ENCODE data around the gene H1-8. TPM values are rescaled to one million over a fixed set of nuclear protein-coding genes. Genes with fewer than 3 reads are reported as not detected.

H1-8 gene
- total RNA-seq, 5 donors from 2014 or later (not counting 1 experiment from before 2014, with no cell fraction given): not detected

DNA sequence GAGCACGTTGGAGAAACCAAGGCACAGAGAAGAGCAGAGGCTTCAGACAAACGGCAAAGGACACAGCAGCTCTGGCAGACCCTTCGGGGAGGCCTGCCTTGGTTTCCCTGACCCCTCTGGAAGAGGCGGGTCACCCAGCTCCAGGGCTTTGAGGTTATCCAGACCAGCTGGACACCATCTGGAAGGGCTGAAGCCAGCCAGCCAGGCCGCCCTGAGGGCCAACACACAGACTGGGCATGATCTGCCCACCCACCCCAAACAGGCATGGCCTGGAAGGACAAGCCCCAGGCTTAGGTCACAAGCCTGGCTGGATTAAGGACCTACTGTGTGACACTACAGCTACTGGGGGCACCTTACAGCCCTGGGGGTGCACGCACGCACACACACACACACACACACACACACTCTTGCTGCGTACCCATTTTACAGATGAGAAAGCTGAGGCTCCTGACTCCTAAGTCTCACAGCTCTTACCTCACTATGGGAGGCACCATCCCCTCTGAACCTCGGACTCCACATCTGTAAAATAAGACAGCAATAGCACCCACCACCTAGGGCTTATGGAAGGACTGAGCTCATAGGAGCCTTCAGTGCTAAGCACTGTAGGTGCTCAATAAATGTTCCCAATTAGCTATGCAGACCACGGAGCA is 52.7 kb downstream of the H1-8 start:
- Histone ChIP-seq H3K9me3 (no peaks in the 10 kb centered on the region), H3K4me1 (ENCODE audit: control insufficient read depth in 1 of 2, extremely low read depth in 1 of 2, insufficient read depth in 2 of 2, low read length in 2 of 2) (peaks cover 17 to 71% of the 10 kb centered on the region in 2 experiments), H3K27ac (ENCODE audit: low read length) (no peak overlapping the region), H3K27me3 (replicated peaks in 1 of 2; ENCODE audit: control insufficient read depth in 2 of 2, extremely low read depth in 1 of 2, insufficient read depth in 2 of 2, low read length in 1 of 2) (peaks cover 0 to 27% of the 10 kb centered on the region in 2 experiments), H3K36me3 (ENCODE audit: control insufficient read depth in 2 of 2, extremely low read depth in 1 of 2, insufficient read depth in 1 of 2, low read length in 1 of 2) (no peaks in the 10 kb centered on the region), H3K4me3 (ENCODE audit: control insufficient read depth in 1 of 2, extremely low read depth in 1 of 2, low read length in 1 of 2) (no peak overlapping the region)
- DNase-seq: no peak
- Mint-ChIP-seq H3K9me3 (no peaks in the 10 kb centered on the region), H3K36me3 (no peaks in the 10 kb centered on the region), H3K27ac (no peak overlapping the region), H3K27me3 (no peaks in the 10 kb centered on the region), H3K4me1 (peaks cover 22 to 60% (median 40%) of the 10 kb centered on the region in 3 donors), H3K4me3 (no peak overlapping the region)
- CTCF ChIA-PET: interaction anchor here in 1 of 2 donors (0.5 to 1.1 kb wide), 2 partner anchors 38 to 214 kb away, joined by 3 read pairs; no protein-coding TSS in a partner anchor
- POLR2A ChIA-PET: no interaction called here
- 82% methylated on average over 10 of the region's 10 CpGs for WGBS (ENCODE audit: insufficient coverage)
- no peak for ATAC-seq (replicated peaks in 1 of 4)

DNA sequence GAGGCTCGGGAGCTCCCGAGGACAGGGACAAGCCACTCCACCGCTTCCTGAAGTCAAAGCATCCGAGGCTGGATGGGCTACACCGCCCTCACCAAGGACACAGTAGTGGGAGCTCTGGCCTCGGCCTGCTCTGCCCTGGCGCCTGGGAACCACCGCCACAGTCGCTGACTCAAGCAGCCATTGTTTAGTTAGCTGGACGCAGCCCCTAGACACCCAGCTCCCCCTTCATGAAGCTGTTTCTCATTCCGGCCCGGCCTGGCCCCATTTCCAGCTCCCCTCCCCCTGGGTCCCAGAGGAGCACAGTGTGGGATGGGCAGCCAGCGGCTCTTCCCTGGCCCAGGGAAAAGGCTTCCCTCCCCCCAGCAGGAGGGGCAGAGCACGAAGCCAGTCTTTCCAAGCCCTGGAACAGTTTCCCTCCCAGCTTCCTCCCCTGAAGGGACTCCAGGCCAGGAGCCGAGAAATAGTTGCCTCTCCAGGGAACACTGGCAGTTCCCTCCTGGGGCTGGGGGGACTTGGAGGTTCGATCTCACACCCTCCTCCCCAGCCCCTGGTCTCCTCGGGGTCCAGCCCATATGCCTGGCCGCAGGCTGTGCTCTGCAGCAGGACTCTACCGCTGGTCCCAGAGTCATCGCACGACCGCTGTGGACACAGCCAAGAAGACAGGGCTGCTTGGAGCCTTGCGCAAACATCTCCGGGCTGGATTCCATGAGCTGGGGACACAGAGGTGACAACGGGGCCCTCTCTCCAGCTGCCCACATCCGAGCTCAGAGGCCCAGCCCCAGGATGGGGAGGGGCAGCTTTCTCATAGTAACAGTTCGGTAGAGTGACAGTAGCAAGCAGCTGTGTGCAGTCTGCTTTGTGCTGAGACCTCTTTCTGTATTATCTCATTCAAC is 53.5 kb downstream of the H1-8 start:
- ATAC-seq (replicated peaks in 1 of 4) (peak in 1 of 4 experiments; percentile 52), DNase-seq (peak in 1 of 35 experiments; percentile 23)
- WGBS (ENCODE audit: insufficient coverage): 92% methylated on average over 22 of the region's 27 CpGs
- ChIA-PET POLR2A (no interaction called here), CTCF (interaction anchor here in 1 of 2 donors (0.5 to 1.1 kb wide), 2 partner anchors 38 to 215 kb away, joined by 3 read pairs; no protein-coding TSS in a partner anchor)
- Histone ChIP-seq H3K4me3 (ENCODE audit: control insufficient read depth in 1 of 2, extremely low read depth in 1 of 2, low read length in 1 of 2) (no peak overlapping the region), H3K4me1 (ENCODE audit: control insufficient read depth in 1 of 2, extremely low read depth in 1 of 2, insufficient read depth in 2 of 2, low read length in 2 of 2) (peaks cover 17 to 71% of the 10 kb centered on the region in 2 experiments), H3K9me3 (no peaks in the 10 kb centered on the region), H3K27me3 (replicated peaks in 1 of 2; ENCODE audit: control insufficient read depth in 2 of 2, extremely low read depth in 1 of 2, insufficient read depth in 2 of 2, low read length in 1 of 2) (peaks cover 0 to 27% of the 10 kb centered on the region in 2 experiments), H3K27ac (ENCODE audit: low read length) (no peak overlapping the region), H3K36me3 (ENCODE audit: control insufficient read depth in 2 of 2, extremely low read depth in 1 of 2, insufficient read depth in 1 of 2, low read length in 1 of 2) (no peaks in the 10 kb centered on the region)
- H3K4me1 Mint-ChIP-seq: peaks cover 22 to 60% (median 44%) of the 10 kb centered on the region in 3 donors
- no peak overlapping the region for H3K27ac Mint-ChIP-seq
- H3K36me3 Mint-ChIP-seq: no peaks in the 10 kb centered on the region
- no peaks in the 10 kb centered on the region for H3K27me3 Mint-ChIP-seq
- no peak overlapping the region for H3K4me3 Mint-ChIP-seq
- no peaks in the 10 kb centered on the region for H3K9me3 Mint-ChIP-seq

DNA sequence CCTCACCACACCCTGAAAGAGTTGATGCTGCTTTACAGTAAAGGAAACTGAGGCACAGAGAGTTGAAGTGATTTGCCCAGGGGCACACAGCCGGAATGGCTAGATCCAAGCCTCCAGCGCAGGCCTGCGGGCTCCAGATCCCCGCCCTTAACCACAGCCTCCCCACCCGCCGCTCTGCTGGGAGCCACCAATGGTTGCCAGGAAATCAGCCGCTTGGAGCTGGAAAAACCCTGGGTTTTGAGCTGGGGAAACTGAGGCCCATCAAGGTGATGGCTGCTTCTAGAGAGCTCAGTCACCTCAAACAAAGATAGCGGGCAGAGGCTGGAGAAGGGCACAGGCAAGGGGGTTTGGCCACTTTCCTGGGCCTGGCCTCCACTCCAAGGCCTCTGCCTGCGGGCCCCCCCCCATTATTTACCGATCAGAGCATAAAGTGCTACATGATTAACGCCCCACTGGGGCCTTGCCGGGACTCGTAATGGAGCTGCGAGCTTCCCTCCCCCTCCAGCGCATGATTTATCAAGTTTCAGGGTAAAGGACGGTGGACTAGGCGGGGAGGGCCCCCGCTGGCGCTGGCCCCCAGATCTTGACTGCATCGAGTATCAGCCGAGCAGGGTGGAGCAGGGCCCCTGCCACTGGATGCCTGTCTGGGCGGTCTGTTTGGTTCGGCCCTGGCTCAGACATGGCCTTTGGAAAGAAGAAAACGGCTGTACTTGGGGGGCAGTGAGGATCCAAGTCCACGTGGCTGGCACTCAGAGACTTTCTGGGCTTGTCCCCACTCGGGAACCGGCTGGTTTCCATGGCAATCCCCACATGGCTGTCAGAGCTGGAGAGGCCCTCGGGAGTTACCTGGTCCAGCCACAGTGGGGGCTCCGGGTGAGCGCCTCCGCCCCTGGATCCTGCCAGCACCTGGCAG is 54.4 kb downstream of the H1-8 start:
- WGBS (ENCODE audit: insufficient coverage): 84% methylated on average over 27 of the region's 31 CpGs
- Mint-ChIP-seq H3K9me3 (no peaks in the 10 kb centered on the region), H3K27ac (no peak overlapping the region), H3K4me3 (no peak overlapping the region), H3K27me3 (no peaks in the 10 kb centered on the region), H3K4me1 (peaks cover 17 to 58% (median 48%) of the 10 kb centered on the region in 3 donors), H3K36me3 (no peaks in the 10 kb centered on the region)
- Histone ChIP-seq H3K27ac (ENCODE audit: low read length) (no peak overlapping the region), H3K4me1 (ENCODE audit: control insufficient read depth in 1 of 2, extremely low read depth in 1 of 2, insufficient read depth in 2 of 2, low read length in 2 of 2) (peaks cover 17 to 67% of the 10 kb centered on the region in 2 experiments), H3K4me3 (ENCODE audit: control insufficient read depth in 1 of 2, extremely low read depth in 1 of 2, low read length in 1 of 2) (no peak overlapping the region), H3K36me3 (ENCODE audit: control insufficient read depth in 2 of 2, extremely low read depth in 1 of 2, insufficient read depth in 1 of 2, low read length in 1 of 2) (no peaks in the 10 kb centered on the region), H3K27me3 (replicated peaks in 1 of 2; ENCODE audit: control insufficient read depth in 2 of 2, extremely low read depth in 1 of 2, insufficient read depth in 2 of 2, low read length in 1 of 2) (peaks cover 0 to 27% of the 10 kb centered on the region in 2 experiments), H3K9me3 (no peaks in the 10 kb centered on the region)
- DNase-seq: no peak
- ATAC-seq (replicated peaks in 1 of 4): no peak
- ChIA-PET CTCF (no interaction called here), POLR2A (no interaction called here)

DNA sequence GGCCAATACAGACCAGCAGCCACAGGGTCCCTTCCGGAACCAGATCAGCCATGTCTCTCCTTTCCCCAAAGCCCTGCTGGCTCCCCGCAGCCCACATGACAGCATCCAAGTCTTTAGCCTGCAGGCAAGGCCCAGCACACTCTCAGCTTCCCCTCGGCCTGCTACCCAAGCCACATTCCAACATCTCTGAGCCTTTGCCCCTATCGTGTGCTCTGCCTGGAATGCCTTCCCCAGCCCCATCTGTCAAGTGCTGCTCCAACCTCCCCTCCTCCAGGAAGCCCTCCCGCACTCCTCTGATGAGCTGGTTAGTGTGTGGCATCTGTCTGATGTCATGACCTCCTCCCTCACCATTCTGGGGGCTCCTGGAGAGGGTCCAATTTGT is 55.0 kb downstream of the H1-8 start:
- Mint-ChIP-seq H3K27ac (peak overlapping the region in 1 of 2 donors; percentile 11), H3K9me3 (no peaks in the 10 kb centered on the region), H3K36me3 (no peaks in the 10 kb centered on the region), H3K4me3 (no peak overlapping the region), H3K27me3 (no peaks in the 10 kb centered on the region), H3K4me1 (peaks cover 16 to 59% (median 45%) of the 10 kb centered on the region in 3 donors)
- no peaks in the 10 kb centered on the region for H3K9me3 ChIP-seq
- ChIA-PET POLR2A (no interaction called here), CTCF (no interaction called here)
- H3K36me3 ChIP-seq (ENCODE audit: control insufficient read depth in 2 of 2, extremely low read depth in 1 of 2, insufficient read depth in 1 of 2, low read length in 1 of 2): no peaks in the 10 kb centered on the region
- DNase-seq (no peak), ATAC-seq (replicated peaks in 1 of 4) (no peak)
- H3K27ac ChIP-seq (ENCODE audit: low read length): no peak overlapping the region
- peaks cover 0 to 26% of the 10 kb centered on the region in 2 experiments for H3K27me3 ChIP-seq (replicated peaks in 1 of 2; ENCODE audit: control insufficient read depth in 2 of 2, extremely low read depth in 1 of 2, insufficient read depth in 2 of 2, low read length in 1 of 2)
- H3K4me1 ChIP-seq (ENCODE audit: control insufficient read depth in 1 of 2, extremely low read depth in 1 of 2, insufficient read depth in 2 of 2, low read length in 2 of 2): peaks cover 14 to 60% of the 10 kb centered on the region in 2 experiments
- 91% methylated on average over 5 of the region's 5 CpGs for WGBS (ENCODE audit: insufficient coverage)
- no peak overlapping the region for H3K4me3 ChIP-seq (ENCODE audit: control insufficient read depth in 1 of 2, extremely low read depth in 1 of 2, low read length in 1 of 2)

DNA sequence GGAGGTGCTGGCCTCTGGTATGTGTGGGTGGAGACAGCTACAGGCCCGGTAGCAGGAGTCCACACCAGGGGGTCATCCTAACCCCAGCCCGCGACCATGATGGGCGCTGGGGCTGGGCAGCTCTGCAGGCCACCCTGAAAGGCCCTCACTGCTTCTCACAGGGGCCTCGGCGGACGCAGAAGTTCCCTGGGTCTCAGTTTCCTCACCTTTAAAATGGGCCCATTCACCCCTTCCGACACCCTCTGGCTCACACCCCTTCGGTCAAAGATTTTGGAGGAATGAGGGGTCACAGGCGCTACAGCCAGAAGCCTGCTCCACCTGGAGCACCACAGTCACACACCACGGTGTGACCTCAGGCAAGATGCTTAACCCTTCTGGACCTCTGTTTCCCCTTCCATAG is 55.5 kb downstream of the H1-8 start:
- no peak overlapping the region for H3K4me3 ChIP-seq (ENCODE audit: control insufficient read depth in 1 of 2, extremely low read depth in 1 of 2, low read length in 1 of 2)
- H3K27ac ChIP-seq (ENCODE audit: low read length): no peak overlapping the region
- WGBS (ENCODE audit: insufficient coverage): 91% methylated on average over 8 of the region's 11 CpGs
- no peaks in the 10 kb centered on the region for H3K9me3 ChIP-seq
- ATAC-seq (replicated peaks in 1 of 4) (no peak), DNase-seq (no peak)
- H3K4me1 ChIP-seq (ENCODE audit: control insufficient read depth in 1 of 2, extremely low read depth in 1 of 2, insufficient read depth in 2 of 2, low read length in 2 of 2): peaks cover 10 to 55% of the 10 kb centered on the region in 2 experiments
- POLR2A ChIA-PET: no interaction called here
- peaks cover 0 to 27% of the 10 kb centered on the region in 2 experiments for H3K27me3 ChIP-seq (replicated peaks in 1 of 2; ENCODE audit: control insufficient read depth in 2 of 2, extremely low read depth in 1 of 2, insufficient read depth in 2 of 2, low read length in 1 of 2)
- Mint-ChIP-seq H3K9me3 (no peaks in the 10 kb centered on the region), H3K4me3 (no peak overlapping the region), H3K36me3 (no peaks in the 10 kb centered on the region), H3K27me3 (no peaks in the 10 kb centered on the region), H3K4me1 (peaks cover 11 to 54% (median 40%) of the 10 kb centered on the region in 3 donors), H3K27ac (peak overlapping the region in 1 of 2 donors; percentile 11)
- H3K36me3 ChIP-seq (ENCODE audit: control insufficient read depth in 2 of 2, extremely low read depth in 1 of 2, insufficient read depth in 1 of 2, low read length in 1 of 2): no peaks in the 10 kb centered on the region
- CTCF ChIA-PET: no interaction called here

DNA sequence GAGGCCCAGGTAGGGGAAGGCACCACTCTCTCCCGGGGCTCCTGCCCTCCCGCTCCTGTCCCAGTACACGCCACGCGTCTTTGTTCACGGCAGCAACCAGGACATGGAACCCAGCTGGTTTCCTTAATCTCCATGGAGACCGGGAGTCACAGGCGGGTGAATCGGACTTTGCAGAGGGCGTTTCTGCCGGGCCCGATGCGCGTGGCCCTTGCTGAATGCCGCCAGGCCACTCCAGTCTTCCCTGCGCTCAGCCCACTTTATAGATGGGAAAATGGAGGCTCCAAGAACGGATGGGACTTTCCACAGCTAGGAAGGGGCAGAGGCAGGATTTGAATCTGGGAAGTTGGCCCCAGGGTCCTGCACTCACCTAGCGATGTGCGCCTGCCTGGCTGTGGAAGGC is 56.1 kb downstream of the H1-8 start:
- Mint-ChIP-seq H3K4me1 (peaks cover 10 to 51% (median 37%) of the 10 kb centered on the region in 3 donors), H3K36me3 (no peaks in the 10 kb centered on the region), H3K27me3 (peaks cover 0 to 3% of the 10 kb centered on the region in 2 donors), H3K4me3 (no peak overlapping the region), H3K9me3 (no peaks in the 10 kb centered on the region), H3K27ac (peak overlapping the region in 1 of 2 donors; percentile 48)
- ATAC-seq (replicated peaks in 1 of 4) (no peak), DNase-seq (no peak)
- Histone ChIP-seq H3K4me1 (ENCODE audit: control insufficient read depth in 1 of 2, extremely low read depth in 1 of 2, insufficient read depth in 2 of 2, low read length in 2 of 2) (peaks cover 5 to 49% of the 10 kb centered on the region in 2 experiments), H3K4me3 (ENCODE audit: control insufficient read depth in 1 of 2, extremely low read depth in 1 of 2, low read length in 1 of 2) (no peak overlapping the region), H3K27ac (ENCODE audit: low read length) (no peak overlapping the region), H3K9me3 (no peaks in the 10 kb centered on the region), H3K27me3 (replicated peaks in 1 of 2; ENCODE audit: control insufficient read depth in 2 of 2, extremely low read depth in 1 of 2, insufficient read depth in 2 of 2, low read length in 1 of 2) (peaks cover 0 to 33% of the 10 kb centered on the region in 2 experiments), H3K36me3 (ENCODE audit: control insufficient read depth in 2 of 2, extremely low read depth in 1 of 2, insufficient read depth in 1 of 2, low read length in 1 of 2) (no peaks in the 10 kb centered on the region)
- CTCF ChIA-PET: no interaction called here
- 97% methylated on average over 19 of the region's 19 CpGs for WGBS (ENCODE audit: insufficient coverage)
- POLR2A ChIA-PET: no interaction called here
